ENCODE data around the gene MGST3.

DNA sequence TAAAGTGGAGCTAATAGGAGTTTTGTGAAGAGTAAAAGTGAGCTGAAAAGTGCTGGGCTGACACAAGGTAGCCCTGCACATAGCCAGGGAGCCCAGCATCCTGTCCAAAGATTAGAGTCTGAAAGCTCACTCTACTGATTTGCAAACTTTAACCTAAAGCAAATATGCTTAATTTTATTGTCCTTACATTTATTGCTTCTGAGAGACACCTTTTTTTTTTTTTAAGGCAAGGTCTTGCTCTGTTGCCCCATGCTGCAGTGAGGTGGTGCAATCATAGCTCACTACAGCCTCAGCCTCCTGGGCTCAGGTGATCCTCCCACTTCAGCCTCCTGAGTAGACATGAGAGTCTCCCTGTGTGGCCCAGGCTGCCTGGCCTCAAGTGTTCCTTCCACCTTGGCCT lies 16.5 kb downstream of the MGST3 start:
- TF ChIP-seq, protein P1, sequence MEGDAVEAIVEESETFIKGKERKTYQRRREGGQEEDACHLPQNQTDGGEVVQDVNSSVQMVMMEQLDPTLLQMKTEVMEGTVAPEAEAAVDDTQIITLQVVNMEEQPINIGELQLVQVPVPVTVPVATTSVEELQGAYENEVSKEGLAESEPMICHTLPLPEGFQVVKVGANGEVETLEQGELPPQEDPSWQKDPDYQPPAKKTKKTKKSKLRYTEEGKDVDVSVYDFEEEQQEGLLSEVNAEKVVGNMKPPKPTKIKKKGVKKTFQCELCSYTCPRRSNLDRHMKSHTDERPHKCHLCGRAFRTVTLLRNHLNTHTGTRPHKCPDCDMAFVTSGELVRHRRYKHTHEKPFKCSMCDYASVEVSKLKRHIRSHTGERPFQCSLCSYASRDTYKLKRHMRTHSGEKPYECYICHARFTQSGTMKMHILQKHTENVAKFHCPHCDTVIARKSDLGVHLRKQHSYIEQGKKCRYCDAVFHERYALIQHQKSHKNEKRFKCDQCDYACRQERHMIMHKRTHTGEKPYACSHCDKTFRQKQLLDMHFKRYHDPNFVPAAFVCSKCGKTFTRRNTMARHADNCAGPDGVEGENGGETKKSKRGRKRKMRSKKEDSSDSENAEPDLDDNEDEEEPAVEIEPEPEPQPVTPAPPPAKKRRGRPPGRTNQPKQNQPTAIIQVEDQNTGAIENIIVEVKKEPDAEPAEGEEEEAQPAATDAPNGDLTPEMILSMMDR (IDR thresholded peaks at IDR 0.05; ENCODE audit: low read depth, low read length, poor library complexity, severe bottlenecking): no peak
- no peak for TF ChIP-seq EZH2phosphoT487 (IDR thresholded peaks at IDR 0.05; ENCODE audit: borderline replicate concordance, low read length)

Measured in DOHH2 (cell line).